SHP77 (cell line): Measurements from ENCODE around the gene AUNIP.

Source experiments
- DNase-seq, 2 experiments: peaks; one replicate each; lab custom pipeline; 2025; lab: John Stamatoyannopoulos, UW

AUNIP gene

GRCh38 chr1:25829046-25829445 lies 30.2 kb downstream of the AUNIP start:
- no peak for DNase-seq

GRCh38 chr1:25828491-25828890 lies 30.8 kb downstream of the AUNIP start:
- DNase-seq: no peak

GRCh38 chr1:25826571-25826970 lies 32.7 kb downstream of the AUNIP start:
- DNase-seq: no peak

- no peak for DNase-seq
These were observed 33.7 kb downstream of the AUNIP start for GRCh38 chr1:25825605-25826004.

GRCh38 chr1:25821630-25822091 lies 37.6 kb downstream of the AUNIP start:
- DNase-seq: no peak

- no peak for DNase-seq
These were observed 38.2 kb downstream of the AUNIP start for GRCh38 chr1:25821112-25821476.

- DNase-seq: peak; percentile 14 to 74
These were observed 38.8 kb downstream of the AUNIP start for GRCh38 chr1:25820247-25821111.

GRCh38 chr1:25819491-25820246 lies 39.6 kb downstream of the AUNIP start, which contains the start of gene MTFR1L:
TSS of gene MTFR1L (plus strand) at chr1:25819954. CDS start at chr1:25823105, 3,151 bp downstream.
- peak; percentile 70 to 82 for DNase-seq

- no peak for DNase-seq
These were observed 40.7 kb downstream of the AUNIP start for GRCh38 chr1:25818569-25818968.

- DNase-seq: no peak
These were observed 41.3 kb downstream of the AUNIP start for GRCh38 chr1:25817840-25818501.

GRCh38 chr1:25816112-25816718 lies 43.0 kb downstream of the AUNIP start:
- no peak for DNase-seq

- DNase-seq: no peak
These were observed 43.8 kb downstream of the AUNIP start for GRCh38 chr1:25815208-25816111.

- no peak for DNase-seq
These were observed 44.6 kb downstream of the AUNIP start for GRCh38 chr1:25814549-25815087.

GRCh38 chr1:25813734-25814471 lies 45.4 kb downstream of the AUNIP start:
- DNase-seq: no peak

- DNase-seq: no peak
These were observed 46.1 kb downstream of the AUNIP start for GRCh38 chr1:25813071-25813733.

- DNase-seq: no peak
These were observed 47.7 kb downstream of the AUNIP start for GRCh38 chr1:25811384-25812082.

GRCh38 chr1:25810341-25811299 lies 48.6 kb downstream of the AUNIP start:
- peak; percentile 24 to 48 for DNase-seq

- no peak for DNase-seq
These were observed 49.3 kb downstream of the AUNIP start for GRCh38 chr1:25809929-25810328.
